HG03045 (cell line): ENCODE measurements around the gene OR8B4.
A peak's percentile ranks its signal among the peaks of the same experiment; 100 is the strongest.
"Not testable (repeated sequence)": the region's sequence is repeated elsewhere in the genome, so short reads cannot be mapped to it uniquely, and the experiment has no call there.

ENCODE experiments used
- ATAC-seq: cut with Tn5 transposase; IDR thresholded peaks from one replicate; pipeline ENCODE4 v1.9.1; 2021; ENCODE audit warnings: mild to moderate bottlenecking, moderate library complexity; ENCODE audit not compliant: unreplicated experiment

OR8B4 gene

DNA sequence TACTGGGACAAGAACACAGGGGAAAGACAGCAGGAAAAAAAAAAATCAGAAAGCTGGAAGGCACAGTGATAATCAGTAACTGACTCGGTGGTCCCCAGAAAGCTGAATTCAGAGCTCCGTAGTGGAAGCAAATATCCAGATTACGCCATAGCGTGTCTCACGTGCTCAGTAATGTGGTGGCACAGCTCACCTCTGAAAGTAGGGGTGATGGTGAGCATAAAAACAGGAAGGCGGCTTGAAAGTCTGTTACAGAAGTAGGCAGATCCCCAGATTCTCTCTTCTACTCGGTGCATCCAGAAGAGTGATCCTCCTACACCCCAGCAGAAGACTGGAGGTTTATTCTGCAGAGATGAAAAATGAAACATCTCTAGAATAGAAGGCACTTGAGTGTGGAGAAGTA is 14.8 kb downstream of the OR8B4 start:
- no peak for ATAC-seq

GRCh38 chr11:124405581-124405980 is 19.1 kb downstream of the OR8B4 start:
- no peak for ATAC-seq

- ATAC-seq = not testable (repeated sequence)
These were observed 21.5 kb downstream of the OR8B4 start for GRCh38 chr11:124403186-124403585.

GRCh38 chr11:124402326-124402922 is 22.2 kb downstream of the OR8B4 start:
- peak; percentile 82 for ATAC-seq

DNA sequence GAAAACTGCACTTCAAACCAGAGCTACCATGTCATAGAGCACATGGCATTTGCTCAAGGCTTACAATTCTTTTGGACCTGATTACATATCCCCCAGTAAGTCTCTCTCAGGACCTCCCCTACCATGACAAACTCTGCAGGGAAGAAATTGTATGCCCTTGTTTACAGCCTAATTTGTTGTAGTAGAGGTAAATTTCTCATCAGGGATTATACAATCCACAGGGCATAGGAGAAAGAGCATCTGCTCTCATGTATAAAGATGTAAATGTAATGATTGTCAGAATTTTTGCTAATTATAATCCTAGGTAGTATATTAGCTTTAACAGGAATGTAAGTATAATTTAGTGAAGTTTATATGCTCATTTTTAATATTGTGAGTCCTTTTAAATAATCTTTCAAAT is 25.7 kb downstream of the OR8B4 start, which contains the start of gene OR8B3:
Gene OR8B3, minus strand, starts transcription at position 101 of the 400 bp plus-strand sequence. CDS start 1,673 bp downstream, outside the sequence.
- no peak for ATAC-seq

GRCh38 chr11:124396847-124397246 is 27.8 kb downstream of the OR8B4 start:
- ATAC-seq = not testable (repeated sequence)

DNA sequence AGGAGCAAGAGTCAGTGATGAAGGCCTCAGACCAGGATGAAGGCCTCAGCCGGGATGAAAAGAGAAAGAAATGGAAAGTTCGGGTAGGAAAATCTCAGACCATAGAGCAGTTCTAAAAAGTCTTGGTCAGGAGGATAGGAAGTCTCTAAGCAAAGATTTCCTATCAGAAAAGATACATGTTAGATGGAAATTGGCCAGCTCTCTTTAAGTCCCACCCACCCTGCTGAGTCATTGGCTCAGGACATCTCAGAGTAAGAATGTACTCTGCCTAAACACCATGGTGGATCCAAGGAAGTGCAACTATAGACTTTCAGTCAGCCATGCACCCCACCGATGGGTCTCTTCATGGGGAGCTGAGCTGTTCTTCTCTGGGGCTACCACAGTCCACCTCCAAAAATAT is 30.3 kb downstream of the OR8B4 start:
- no peak for ATAC-seq

GRCh38 chr11:124384399-124384798 is 40.3 kb downstream of the OR8B4 start, which contains the start of gene OR8B2:
OR8B2 (minus strand) TSS chr11:124384499; CDS start chr11:124383343, 1,156 bp downstream.
- no peak for ATAC-seq

DNA sequence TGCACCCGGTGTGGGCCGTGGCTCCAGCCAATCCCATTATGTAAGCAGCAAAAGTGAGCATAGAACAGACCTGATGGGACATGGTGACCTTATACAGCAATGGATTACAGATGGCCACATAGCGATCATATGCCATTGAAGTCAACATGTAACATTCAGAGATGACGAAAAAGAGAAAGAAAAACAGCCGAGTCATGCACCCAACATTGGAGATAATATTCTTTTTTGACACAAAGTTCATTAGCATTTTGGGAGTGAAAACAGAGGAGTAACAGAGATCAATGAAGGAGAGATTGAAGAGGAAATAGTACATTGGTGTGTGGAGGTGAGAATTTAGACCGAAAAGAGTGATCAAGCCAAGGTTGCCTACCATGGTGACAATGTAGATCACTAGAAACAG is 41.8 kb downstream of the OR8B4 start:
- ATAC-seq = not testable (repeated sequence)

DNA sequence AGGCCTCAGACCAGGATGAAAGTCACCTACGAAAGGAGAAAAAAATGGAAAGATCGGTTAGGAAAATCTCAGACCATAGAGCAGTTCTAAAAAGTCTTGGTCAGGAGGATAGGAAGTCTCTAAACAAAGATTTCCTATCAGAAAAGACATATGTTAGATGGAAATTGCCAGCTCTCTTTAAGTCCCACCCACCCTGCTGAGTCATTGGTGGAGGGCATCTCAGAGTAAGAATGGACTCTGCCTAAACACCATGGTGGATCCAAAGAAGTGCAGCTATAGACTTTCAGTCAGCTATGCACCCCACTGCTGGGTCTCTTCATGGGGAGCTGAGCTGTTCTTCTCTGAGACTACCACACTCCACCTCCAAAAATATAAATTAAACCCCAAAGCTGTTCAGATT is 44.1 kb downstream of the OR8B4 start:
- ATAC-seq = no peak

GRCh38 chr11:124376280-124376679 is 48.4 kb downstream of the OR8B4 start:
- no peak for ATAC-seq
